GM13976 (cell line): ENCODE measurements around the gene GBX1.
A peak's percentile ranks its signal among the peaks of the same experiment; 100 is the strongest.

Experiments used
- DNase-seq: peaks from one replicate; pipeline ENCODE4 v3.0.0; 2012; ENCODE audit warnings: low spot score
- in situ Hi-C: fragments of 300-500 bp; cut with MboI; formaldehyde crosslinking; loops from one replicate; pipeline ENCODE4 v1.12.0; 2022; ENCODE audit warnings: low sequenced_read_pairs, mixed read lengths, inconsistent platforms; ENCODE audit not compliant: unreplicated experiment
- TF ChIP-seq, protein P1 (sequence below): IDR thresholded peaks from 2 replicates; pipeline ENCODE4 v1.5.1; 2012; ENCODE audit warnings: borderline replicate concordance, mild to moderate bottlenecking; ENCODE audit not compliant: insufficient read depth; ENCODE audit errors: extremely low read depth, missing control alignments, control extremely low read depth

The GBX1 gene

GRCh38 chr7:151168003-151168786 is 701 bp upstream of the GBX1 start:
- in situ Hi-C loops, result no loop called here
- peak; percentile 87 for DNase-seq
- TF ChIP-seq, protein P1, sequence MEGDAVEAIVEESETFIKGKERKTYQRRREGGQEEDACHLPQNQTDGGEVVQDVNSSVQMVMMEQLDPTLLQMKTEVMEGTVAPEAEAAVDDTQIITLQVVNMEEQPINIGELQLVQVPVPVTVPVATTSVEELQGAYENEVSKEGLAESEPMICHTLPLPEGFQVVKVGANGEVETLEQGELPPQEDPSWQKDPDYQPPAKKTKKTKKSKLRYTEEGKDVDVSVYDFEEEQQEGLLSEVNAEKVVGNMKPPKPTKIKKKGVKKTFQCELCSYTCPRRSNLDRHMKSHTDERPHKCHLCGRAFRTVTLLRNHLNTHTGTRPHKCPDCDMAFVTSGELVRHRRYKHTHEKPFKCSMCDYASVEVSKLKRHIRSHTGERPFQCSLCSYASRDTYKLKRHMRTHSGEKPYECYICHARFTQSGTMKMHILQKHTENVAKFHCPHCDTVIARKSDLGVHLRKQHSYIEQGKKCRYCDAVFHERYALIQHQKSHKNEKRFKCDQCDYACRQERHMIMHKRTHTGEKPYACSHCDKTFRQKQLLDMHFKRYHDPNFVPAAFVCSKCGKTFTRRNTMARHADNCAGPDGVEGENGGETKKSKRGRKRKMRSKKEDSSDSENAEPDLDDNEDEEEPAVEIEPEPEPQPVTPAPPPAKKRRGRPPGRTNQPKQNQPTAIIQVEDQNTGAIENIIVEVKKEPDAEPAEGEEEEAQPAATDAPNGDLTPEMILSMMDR, result peak; percentile 78

- TF ChIP-seq, protein P1, result no peak
- peak; percentile 16 for DNase-seq
- in situ Hi-C loops, result no loop called here
Measured at GRCh38 chr7:151166629-151167196, 781 bp downstream of the GBX1 start.

- TF ChIP-seq, protein P1, result no peak
- in situ Hi-C loops, result no loop called here
- no peak for DNase-seq
Measured at GRCh38 chr7:151161757-151162156, 5.7 kb downstream of the GBX1 start.

GRCh38 chr7:151157645-151158329 is 9.7 kb downstream of the GBX1 start:
- no peak for DNase-seq
- TF ChIP-seq, protein P1, result no peak

GRCh38 chr7:151152643-151153513 is 14.6 kb downstream of the GBX1 start:
- DNase-seq, result no peak
- TF ChIP-seq, protein P1, result no peak
- in situ Hi-C loops, result no loop called here

More at GRCh38 chr7:151157645-151158329, 9.7 kb downstream of the GBX1 start:
- in situ Hi-C loops, result no loop called here

DNA sequence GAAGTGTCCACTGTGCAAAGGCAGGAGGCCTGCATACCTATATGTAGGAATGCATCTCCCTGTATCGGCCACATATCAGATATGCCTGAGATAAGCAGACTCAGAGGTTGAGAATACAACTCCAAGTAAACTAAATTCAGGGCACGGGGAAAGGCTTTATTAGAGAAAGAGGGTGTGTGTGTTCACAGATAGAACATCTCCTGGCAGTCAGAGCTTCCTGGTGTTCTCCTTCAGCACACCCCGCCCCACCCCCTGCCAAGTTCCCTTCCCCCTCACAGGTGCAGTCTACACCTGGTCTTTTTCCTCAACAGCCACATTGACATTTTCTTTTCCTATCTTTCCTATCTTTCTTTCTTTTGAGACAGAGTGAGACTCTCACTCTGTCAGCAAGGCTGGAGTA is 17.1 kb downstream of the GBX1 start:
- no peak for DNase-seq
- in situ Hi-C loops, result no loop called here
- TF ChIP-seq, protein P1, result no peak
